HepG2 (cell line): ENCODE results near the gene CLEC18B.

ENCODE experiments used
- ATF6 ChIP-seq: sonication (generic); formaldehyde crosslinking; conservative IDR thresholded peaks from 2 replicates; pipeline ENCODE4 v1.4.0; 2020; ENCODE audit warnings: missing genetic modification reagents
- CTCF ChIP-seq: sonication (generic); formaldehyde crosslinking; IDR thresholded peaks from 2 replicates; pipeline ENCODE4 v1.5.0; 2020; ENCODE audit warnings: mild to moderate bottlenecking, missing genetic modification reagents, moderate library complexity
- EP300 ChIP-seq, 3 experiments: sonication (generic) in 1 of 3; formaldehyde crosslinking in 1 of 3; IDR thresholded peaks; 2 replicates each; pipeline versions ENCODE4 v1.5.1 to v1.6.1; 2011 to 2020; ENCODE audit warnings: low read depth in 2 of 3, low read length in 2 of 3, borderline replicate concordance in 1 of 3, improper control_type of control experiment in 1 of 3, mild to moderate bottlenecking in 1 of 3, missing genetic modification reagents in 1 of 3, moderate library complexity in 1 of 3
- ETV5 ChIP-seq: IDR thresholded peaks from 2 replicates; pipeline ENCODE4 v1.6.1; 2018; ENCODE audit warnings: missing biosample characterization, missing genetic modification reagents, inconsistent platforms, borderline replicate concordance
- NFE2L2 ChIP-seq: fragments of 150-350 bp; IDR thresholded peaks from 2 replicates; pipeline ENCODE4 v1.6.1; 2014; ENCODE audit warnings: low read length
- NFRKB ChIP-seq: fragments of 450-650 bp; IDR thresholded peaks from 2 replicates; pipeline ENCODE4 v1.6.1; 2017
- POLR2A ChIP-seq, 2 experiments: IDR thresholded peaks; 2 replicates each; pipeline ENCODE4 v1.6.1; 2011; ENCODE audit warnings: low read depth in 2 of 2, low read length in 2 of 2, mild to moderate bottlenecking in 1 of 2, moderate library complexity in 1 of 2; ENCODE audit not compliant: insufficient read depth in 1 of 2
- RBM39 ChIP-seq: fragments of 200-400 bp; formaldehyde crosslinking; IDR thresholded peaks from one replicate; pipeline ENCODE4 v1.6.1; 2018; ENCODE audit warnings: antibody characterized with exemption, mild to moderate bottlenecking, low read depth, low read length; ENCODE audit not compliant: poor library complexity, severe bottlenecking
- TBP ChIP-seq: sonication (generic); formaldehyde crosslinking; IDR thresholded peaks from 2 replicates; pipeline ENCODE4 v1.5.0; 2020; ENCODE audit warnings: missing genetic modification reagents
- WIZ ChIP-seq: sonication (generic); formaldehyde crosslinking; IDR thresholded peaks from 2 replicates; pipeline ENCODE4 v1.5.1; 2020; ENCODE audit warnings: mild to moderate bottlenecking, missing genetic modification reagents
- ZSCAN20 ChIP-seq: sonication (generic); formaldehyde crosslinking; IDR thresholded peaks from 2 replicates; pipeline ENCODE4 v1.4.0; 2020; ENCODE audit warnings: missing genetic modification reagents, mild to moderate bottlenecking, borderline replicate concordance
- TF ChIP-seq, protein P1 (sequence below): sonication (generic); formaldehyde crosslinking; IDR thresholded peaks from 2 replicates; pipeline ENCODE4 v1.8.1; 2023; ENCODE audit warnings: mild to moderate bottlenecking, moderate library complexity, missing genetic modification reagents
- TF ChIP-seq, protein P2 (sequence below), 2 experiments: sonication (generic) in 1 of 2; formaldehyde crosslinking in 1 of 2; IDR thresholded peaks; 2 replicates each; pipeline versions ENCODE4 v1.5.1 to v1.6.1; 2011 to 2020; ENCODE audit warnings: borderline replicate concordance in 1 of 2, low read depth in 1 of 2, low read length in 1 of 2, mild to moderate bottlenecking in 1 of 2, missing genetic modification reagents in 1 of 2, moderate library complexity in 1 of 2

DNA sequence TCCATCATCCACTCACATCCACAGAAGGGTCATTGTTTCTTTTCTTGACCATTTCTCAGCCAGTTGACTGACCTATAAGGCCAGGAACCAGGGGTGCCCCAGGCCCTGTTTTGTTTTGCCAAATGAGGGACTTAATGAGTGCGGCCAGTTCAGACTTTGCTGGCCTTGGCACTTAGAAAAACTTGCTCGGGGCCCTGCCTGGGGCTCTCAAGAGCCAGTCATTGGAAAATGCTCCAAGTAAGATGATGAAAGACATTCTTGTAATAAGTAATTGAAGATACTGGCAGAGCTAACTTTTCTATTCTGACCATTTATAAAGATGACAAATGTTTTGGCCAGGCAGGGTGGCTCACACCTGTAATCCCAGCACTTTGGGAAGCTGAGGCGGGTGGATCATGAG is 29.0 kb upstream of the CLEC18B start:
- TF ChIP-seq, protein P1, sequence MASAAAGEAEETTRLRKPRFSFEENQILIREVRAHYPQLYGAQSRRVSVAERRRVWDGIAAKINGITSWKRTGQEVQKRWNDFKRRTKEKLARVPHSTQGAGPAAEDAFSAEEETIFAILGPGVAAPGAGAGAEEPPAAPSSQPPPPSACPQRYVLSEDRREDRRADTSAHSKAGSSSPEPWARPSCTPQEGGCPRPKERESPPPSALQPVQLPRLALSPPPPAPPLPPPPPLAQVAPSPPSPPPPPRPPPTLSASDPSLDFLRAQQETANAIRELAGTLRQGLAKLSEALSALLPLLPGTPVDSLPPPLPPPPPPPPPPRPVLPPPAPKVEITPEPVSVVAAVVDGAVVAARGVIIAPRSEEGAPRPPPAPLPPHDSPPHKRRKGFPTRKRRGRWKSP: no peak
- TF ChIP-seq NFE2L2: no peak
- TF ChIP-seq ETV5 (CRISPR knock-in tag): no peak
- TF ChIP-seq RBM39: no peak
- TF ChIP-seq, protein P2, sequence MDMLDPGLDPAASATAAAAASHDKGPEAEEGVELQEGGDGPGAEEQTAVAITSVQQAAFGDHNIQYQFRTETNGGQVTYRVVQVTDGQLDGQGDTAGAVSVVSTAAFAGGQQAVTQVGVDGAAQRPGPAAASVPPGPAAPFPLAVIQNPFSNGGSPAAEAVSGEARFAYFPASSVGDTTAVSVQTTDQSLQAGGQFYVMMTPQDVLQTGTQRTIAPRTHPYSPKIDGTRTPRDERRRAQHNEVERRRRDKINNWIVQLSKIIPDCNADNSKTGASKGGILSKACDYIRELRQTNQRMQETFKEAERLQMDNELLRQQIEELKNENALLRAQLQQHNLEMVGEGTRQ (IDR thresholded peaks at IDR 0.05; ENCODE audit: low read depth, low read length): no peak
- TF ChIP-seq, protein P2 (CRISPR knock-in tag; IDR thresholded peaks at IDR 0.05; ENCODE audit: borderline replicate concordance): no peak
- TF ChIP-seq TBP (CRISPR knock-in tag): no peak
- TF ChIP-seq WIZ (CRISPR knock-in tag): no peak
- TF ChIP-seq NFRKB: no peak
- no peak for TF ChIP-seq EP300 (IDR thresholded peaks at IDR 0.05; ENCODE audit: low read depth in 2 of 2, low read length in 2 of 2)
- TF ChIP-seq EP300 (CRISPR knock-in tag; IDR thresholded peaks at IDR 0.05; ENCODE audit: borderline replicate concordance): no peak
- TF ChIP-seq ZSCAN20: no peak
- TF ChIP-seq CTCF (CRISPR knock-in tag): no peak
- TF ChIP-seq POLR2A (IDR thresholded peaks at IDR 0.05; ENCODE audit: insufficient read depth in 1 of 2, low read depth in 2 of 2, low read length in 2 of 2): no peak
- no peak for TF ChIP-seq ATF6
